Measurements from ENCODE around the gene ZNF367.

GRCh38 chr9:96437454-96437853, 19.3 kb upstream of the ZNF367 start:
- TF ChIP-seq CTCF (optimal IDR thresholded peaks at IDR 0.05 in 1 of 3, IDR thresholded peaks at IDR 0.05 in 1 of 3, conservative IDR thresholded peaks at IDR 0.05 in 1 of 3; ENCODE audit: extremely low read depth in 1 of 3, insufficient read depth in 2 of 3, low read length in 3 of 3), result no peak
- TF ChIP-seq EZH2 (IDR thresholded peaks at IDR 0.05; ENCODE audit: low read length), result no peak

Measured in keratinocyte (primary cell).